HG03097 (cell line): ENCODE measurements around the gene BCL2L13.

Experiments
- ATAC-seq: cut with Tn5 transposase; IDR thresholded peaks from one replicate; pipeline ENCODE4 v1.9.1; 2021; ENCODE audit not compliant: unreplicated experiment, low FRiP score

Gene BCL2L13

DNA sequence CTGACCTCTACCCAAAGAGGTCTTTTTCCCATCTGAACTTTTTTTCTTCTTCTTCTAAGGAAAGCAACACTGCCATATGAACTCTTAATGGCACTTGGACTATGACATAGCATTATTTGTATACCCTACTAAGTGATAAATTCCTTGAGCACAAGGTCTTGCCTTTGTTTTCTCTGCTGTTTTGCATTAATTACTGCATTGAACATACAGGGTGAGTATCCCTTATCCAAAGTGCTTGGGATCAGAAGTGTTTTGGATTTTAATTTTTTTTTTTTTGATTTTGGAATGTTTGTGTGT lies 86.9 kb downstream of the BCL2L13 start:
- ATAC-seq = no peak

DNA sequence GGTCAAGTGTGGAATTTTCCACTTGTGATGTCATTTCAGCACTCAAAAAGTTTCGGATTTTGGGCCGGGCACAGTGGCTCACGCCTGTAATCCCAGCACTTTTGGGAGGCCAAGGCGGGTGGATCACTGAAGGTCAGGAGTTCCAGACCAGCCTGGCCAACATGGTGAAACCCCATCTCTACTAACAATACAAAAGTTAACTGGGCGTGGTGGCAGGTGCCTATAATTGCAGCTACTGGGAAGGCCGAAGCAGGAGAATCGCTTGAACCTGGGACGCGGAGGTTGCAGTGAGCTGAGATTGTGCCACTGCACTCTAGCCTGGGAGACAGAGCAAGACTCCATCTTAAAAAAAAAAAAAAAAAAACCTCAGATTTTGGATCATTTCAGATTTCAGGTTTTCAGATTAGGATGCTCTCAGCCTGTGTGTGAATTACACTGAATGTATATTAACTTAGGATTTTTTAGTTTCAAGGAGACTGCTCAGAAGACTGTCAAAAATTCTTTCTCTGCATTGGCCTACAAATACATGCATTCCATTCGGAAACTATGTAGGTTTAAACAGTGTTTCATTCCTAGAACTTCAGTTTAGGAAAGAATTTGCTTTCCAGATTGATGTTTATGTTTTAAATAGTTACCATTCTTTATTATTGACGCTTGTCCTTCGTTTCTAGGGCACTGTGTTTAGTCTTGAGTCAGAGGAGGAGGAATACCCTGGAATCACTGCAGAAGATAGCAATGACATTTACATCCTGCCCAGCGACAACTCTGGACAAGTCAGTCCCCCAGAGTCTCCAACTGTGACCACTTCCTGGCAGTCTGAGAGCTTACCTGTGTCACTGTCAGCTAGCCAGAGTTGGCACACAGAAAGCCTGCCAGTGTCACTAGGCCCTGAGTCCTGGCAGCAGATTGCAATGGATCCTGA lies 87.7 kb downstream of the BCL2L13 start:
- no peak for ATAC-seq

- no peak for ATAC-seq
Measured at GRCh38 chr22:17726928-17727897, 88.7 kb downstream of the BCL2L13 start.

GRCh38 chr22:17728786-17729185 lies 90.2 kb downstream of the BCL2L13 start:
- ATAC-seq = no peak

DNA sequence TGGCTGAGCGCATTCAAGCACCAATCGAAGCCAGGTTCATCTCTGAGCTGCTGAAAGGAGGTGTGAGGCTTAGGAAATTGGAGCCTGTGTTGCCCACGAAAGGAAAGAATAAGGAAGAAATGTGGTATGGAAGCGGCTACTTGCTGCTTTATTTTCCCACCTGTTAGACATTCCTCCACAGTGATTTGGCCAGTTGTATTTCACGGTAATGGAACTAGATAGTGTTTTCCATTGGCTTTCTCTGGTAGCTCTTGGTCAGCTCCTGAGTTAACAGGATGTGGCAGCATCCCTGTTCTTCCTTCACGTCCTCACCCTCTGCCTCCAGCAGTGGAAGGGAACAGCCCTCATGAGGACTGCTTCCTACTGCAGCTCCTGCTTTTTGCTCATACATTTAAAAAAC lies 91.0 kb downstream of the BCL2L13 start:
- no peak for ATAC-seq

- no peak for ATAC-seq
Measured at GRCh38 chr22:17732251-17732854, 93.8 kb downstream of the BCL2L13 start.

DNA sequence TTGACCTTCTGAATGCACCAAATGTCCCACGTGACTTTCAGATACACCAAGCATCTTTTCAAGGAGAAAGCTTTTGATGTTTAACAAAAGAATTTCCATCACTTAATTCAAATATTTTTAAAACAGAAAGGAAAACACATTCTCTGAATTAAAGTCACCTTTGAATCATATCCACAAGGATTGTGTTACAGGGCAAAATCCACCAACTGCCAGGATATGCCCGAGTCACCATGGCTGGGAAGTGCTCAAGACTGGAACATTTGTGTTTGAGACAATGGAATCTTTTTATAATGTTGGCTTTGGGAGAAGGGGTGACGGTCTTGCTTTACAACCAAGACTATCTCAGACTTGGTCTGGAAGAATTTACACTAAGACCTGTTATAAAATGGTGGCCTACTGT lies 94.9 kb downstream of the BCL2L13 start:
- ATAC-seq = no peak

GRCh38 chr22:17734187-17734586 lies 95.6 kb downstream of the BCL2L13 start:
- no peak for ATAC-seq

GRCh38 chr22:17738386-17739128 lies 100.0 kb downstream of the BCL2L13 start:
- no peak for ATAC-seq

DNA sequence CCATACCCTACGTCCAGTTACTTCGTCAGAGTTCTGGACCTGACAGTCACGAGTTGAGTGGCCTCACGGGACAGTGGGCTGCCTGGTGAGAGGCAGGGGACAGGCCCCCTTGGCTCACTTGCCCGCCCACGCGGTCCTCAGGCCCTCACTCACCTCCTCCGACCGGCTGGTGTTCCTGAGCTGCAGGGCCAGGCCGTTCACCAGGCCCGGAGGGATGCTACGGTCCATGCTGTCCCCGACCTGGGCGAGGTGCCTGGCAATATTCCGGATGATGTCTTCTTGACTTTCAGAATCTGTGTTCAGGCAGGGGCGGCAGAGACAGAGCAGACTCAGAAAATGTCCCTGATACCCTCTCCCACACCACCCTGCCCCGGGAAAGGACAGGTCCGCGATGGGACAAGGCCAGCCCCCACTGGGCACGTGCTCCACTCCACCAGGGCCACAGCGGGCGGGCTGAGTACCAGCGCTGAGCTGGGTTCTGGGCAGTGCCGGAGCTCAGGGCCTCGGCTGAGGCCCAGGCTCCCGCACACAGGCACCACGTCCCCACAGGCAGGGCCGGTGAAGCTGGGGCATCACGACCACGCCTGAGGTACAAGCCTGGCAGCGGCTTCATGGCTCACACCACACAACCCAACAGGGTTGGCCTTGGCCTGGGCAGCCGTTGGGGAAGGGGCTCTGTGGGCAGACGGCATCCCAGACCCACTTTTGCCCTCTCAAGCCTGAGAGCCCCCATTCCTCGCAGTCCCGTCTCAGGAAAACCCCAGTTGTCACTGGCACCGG lies 100.8 kb downstream of the BCL2L13 start:
- no peak for ATAC-seq

DNA sequence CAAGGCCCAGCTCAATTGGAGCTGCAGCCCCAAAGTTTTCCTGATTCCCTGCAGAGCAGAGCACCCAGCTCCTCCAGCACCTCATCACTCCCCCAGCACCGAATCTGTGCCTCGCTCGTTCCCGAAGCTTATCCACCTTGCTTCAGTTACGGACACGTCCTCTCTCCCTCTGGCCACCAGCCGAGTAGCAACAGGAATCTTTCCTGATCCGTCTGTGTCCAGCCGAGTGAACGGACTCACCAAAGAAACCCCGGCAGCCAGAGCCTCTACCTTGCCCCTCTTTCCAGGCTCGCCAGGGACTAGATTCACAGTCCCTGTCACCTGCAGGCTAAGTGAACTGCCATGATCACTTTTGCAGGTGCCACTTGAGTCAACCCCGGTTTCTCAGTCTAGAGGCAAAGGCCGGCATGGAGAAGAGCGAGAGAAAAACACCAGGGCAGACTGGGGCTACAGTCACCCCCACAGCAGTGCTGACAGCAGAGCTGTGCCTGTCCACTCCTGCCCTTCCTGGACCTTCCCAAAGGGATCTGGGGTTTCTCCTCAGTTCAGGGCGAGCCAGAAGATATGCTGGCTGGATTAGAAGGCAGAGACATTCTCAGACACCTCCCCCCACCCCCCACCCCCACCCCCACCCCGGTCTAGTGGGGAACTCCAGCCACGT lies 103.4 kb downstream of the BCL2L13 start:
- no peak for ATAC-seq

DNA sequence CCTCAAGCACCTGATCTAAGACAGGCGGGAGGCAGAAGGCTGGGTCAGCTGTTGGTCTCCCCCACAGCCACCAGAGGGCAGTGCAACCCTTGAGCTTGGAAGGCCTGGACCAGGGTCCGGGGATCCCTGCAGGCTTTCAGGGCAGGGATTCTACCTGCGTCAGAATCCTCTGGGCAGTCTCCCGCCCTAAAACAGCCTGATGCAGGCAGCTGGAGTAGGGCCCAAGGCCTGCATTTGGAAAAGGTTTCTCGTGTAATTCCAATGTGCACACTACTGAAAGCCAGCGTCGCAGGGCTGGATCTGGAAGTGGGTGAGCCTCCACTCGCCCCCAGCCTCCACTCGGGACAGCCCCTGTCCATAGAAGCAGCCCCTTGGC lies 104.0 kb downstream of the BCL2L13 start:
- no peak for ATAC-seq

DNA sequence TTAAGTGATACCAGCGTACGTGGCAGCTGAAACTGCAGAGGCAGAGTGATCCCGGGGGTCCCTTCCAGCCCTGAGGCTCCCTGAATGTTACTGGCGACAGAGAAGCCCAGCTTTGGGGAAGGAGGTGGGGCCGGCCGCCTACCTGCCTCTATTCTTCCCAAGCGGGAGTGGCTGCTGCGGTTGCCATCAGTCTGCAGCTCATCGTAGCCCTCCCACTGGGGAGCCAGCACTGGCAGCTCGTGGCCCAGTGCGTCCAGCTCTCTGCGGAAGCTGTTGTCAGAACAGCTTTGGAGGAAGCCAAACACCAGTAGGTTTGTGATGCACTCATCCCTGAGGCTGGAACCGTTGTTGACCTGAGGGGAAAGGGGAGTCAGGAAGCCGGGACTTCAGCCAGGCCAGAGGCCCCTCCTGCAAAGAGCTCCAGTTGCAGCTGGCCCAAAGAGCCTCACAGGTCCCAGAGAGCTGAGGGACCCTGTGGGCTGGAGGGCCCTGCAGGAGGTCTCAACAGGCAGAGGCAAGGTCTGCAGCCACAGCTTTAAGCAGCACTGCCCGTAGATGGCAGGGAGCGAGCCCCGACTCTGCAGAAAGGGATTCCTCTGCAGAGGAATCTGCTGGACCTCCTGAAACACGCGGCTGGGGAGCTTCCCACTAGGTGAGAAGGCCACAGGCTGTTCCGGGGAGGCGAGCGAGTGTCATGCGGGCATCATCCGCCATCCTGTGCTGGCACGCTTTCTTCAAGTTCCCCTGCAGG lies 105.3 kb downstream of the BCL2L13 start:
- ATAC-seq = no peak

DNA sequence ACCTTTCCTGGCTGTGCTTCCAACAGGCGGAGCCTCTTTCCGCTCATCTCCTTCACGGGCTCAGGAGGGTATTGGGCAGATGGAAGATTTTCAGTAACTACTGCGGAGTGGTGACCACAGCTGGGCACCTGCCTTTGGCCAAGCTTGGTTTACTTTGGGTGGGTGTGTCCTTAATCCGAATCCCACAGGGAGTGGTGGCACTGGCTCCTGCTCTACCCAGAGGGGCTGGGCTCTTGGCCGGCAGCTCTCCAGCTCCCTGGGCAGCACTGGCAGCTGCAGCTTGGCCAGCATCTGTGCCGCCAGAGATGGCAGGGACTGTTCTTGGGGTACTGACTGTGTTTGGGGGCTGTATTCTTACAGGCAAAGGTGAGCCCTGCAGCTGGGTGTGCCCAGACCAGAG lies 105.9 kb downstream of the BCL2L13 start:
- no peak for ATAC-seq

DNA sequence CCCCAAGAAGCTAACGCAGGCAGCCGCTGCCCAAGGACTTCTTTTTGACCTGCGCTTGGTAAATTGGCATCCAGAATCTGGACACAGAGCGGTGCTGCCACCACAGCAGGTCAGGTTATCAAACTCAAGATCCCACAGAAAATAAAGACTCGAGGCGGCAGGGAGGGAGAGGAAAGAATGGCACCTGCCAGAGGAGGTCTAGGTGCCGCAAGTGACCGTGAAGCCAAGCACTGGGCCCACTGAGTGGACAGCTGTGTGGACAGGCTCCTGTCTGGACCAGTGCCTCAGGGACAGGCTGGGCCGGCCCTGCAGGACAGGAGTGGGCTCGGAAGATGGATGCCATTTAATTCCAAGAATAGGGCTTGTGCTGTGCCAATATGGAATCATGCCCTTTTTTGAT lies 108.4 kb downstream of the BCL2L13 start:
- no peak for ATAC-seq

DNA sequence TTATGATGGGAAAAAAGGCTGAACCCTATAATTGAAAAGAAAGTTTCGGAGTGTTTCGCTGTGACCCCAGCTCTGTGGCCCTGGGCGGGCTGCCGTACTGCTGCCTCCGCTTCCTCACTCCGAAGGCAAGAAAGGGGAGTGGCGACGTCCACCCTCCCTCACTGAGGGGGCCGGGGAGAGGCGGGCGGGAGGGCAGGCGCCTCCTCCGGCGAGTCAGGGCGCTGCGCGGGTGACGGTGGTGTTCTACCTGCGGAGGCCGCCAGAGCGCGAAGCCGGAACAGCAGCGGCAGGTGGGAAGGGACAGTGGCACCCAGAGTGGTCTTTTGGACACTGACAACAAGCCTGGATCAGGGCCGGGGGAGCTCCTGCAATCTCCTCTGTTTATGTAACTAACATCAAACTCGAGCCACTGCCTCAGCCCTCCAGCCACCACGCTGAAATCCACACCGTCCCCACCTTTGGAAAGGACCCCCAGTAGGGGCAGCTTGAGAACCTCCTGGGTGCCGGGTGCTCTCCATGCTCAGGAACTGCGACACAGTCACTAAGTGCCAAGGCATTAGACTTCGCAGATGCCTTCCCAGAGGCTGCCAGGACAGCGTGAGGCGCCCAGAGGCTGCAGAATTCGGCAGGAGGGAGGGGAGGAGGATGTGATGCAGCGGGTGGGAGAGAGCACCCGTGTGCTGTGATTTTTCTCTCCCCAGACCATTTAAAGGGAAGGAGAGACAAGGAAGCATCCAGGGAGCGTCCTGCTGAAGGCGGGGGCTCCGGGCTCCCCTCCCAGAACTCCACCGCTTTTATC lies 110.2 kb downstream of the BCL2L13 start:
- ATAC-seq = no peak

GRCh38 chr22:17749605-17750395 lies 111.2 kb downstream of the BCL2L13 start:
- no peak for ATAC-seq
